Right atrium auricular region (tissue), 2 donors: ENCODE results near the gene YTHDF1. TPM values are rescaled to one million over a fixed set of nuclear protein-coding genes. Genes with fewer than 3 reads are reported as not detected.

Source experiments
- DNase-seq: peaks from one replicate; pipeline ENCODE4 v3.0.0-alpha.2; 2019; ENCODE audit warnings: low spot score
- H3K27ac ChIP-seq, 2 donors: fragments of 200-600 bp; sonication (generic); 1 replicate in 1 of 2; 2 replicates in 1 of 2; pipeline ENCODE4 v1.5.1; 2016 to 2019
- H3K27me3 ChIP-seq, 2 donors: fragments of 200-600 bp; sonication (generic); one replicate each; pipeline versions ENCODE4 v1.5.1 to v1.6.0; 2017 to 2019
- H3K36me3 ChIP-seq: fragments of 200-600 bp; sonication (generic); one replicate; pipeline ENCODE4 v1.5.1; 2016
- H3K4me1 ChIP-seq, 2 donors: fragments of 200-600 bp; sonication (generic); one replicate each; pipeline versions ENCODE4 v1.5.1 to v1.6.0; 2017 to 2019
- H3K4me3 ChIP-seq, 2 donors: fragments of 200-600 bp; sonication (generic); 1 replicate in 1 of 2; 2 replicates in 1 of 2; pipeline ENCODE4 v1.5.1; 2017 to 2019; ENCODE audit warnings: mild to moderate bottlenecking in 1 of 2, moderate library complexity in 1 of 2
- H3K9me3 ChIP-seq, 2 donors: fragments of 200-600 bp; sonication (generic); one replicate each; pipeline ENCODE4 v1.5.1; 2019
- CTCF ChIP-seq, 2 donors: fragments of 200-600 bp; sonication (generic); IDR thresholded peaks; one replicate each; pipeline ENCODE4 v1.5.1; 2019; ENCODE audit warnings: antibody characterized with exemption in 2 of 2
- total RNA-seq, 2 donors: library from RNA; depleted of rRNA; stranded (reverse); fragments of >200 nt; gene quantifications; one replicate each; pipeline ENCODE4 v1.1.0, GENCODE V29; 2016

Gene YTHDF1
- total RNA-seq, 2 donors from 2014 or later = 15.7 to 26.1 TPM

GRCh38 chr20:63189322-63189642 is 26.6 kb downstream of the YTHDF1 start:
- no peak for TF ChIP-seq CTCF (IDR thresholded peaks at IDR 0.05)
- DNase-seq = no peak
- Histone ChIP-seq H3K4me1 (no peaks in the 10 kb centered on the region), H3K27ac (no peak overlapping the region), H3K4me3 (no peak overlapping the region), H3K9me3 (no peaks in the 10 kb centered on the region), H3K27me3 (no peaks in the 10 kb centered on the region), H3K36me3 (no peaks in the 10 kb centered on the region)

- H3K27ac ChIP-seq = no peak overlapping the region
- H3K4me1 ChIP-seq = no peaks in the 10 kb centered on the region
- H3K27me3 ChIP-seq = no peaks in the 10 kb centered on the region
- no peak overlapping the region for H3K4me3 ChIP-seq
- no peak for TF ChIP-seq CTCF (IDR thresholded peaks at IDR 0.05)
- DNase-seq = no peak
- no peaks in the 10 kb centered on the region for H3K9me3 ChIP-seq
- H3K36me3 ChIP-seq = no peaks in the 10 kb centered on the region
These were observed 27.1 kb downstream of the YTHDF1 start for GRCh38 chr20:63188641-63189321.

- no peak for DNase-seq
- no peak overlapping the region for H3K4me3 ChIP-seq
- no peaks in the 10 kb centered on the region for H3K4me1 ChIP-seq
- no peaks in the 10 kb centered on the region for H3K36me3 ChIP-seq
- no peaks in the 10 kb centered on the region for H3K27me3 ChIP-seq
- no peaks in the 10 kb centered on the region for H3K9me3 ChIP-seq
- no peak for TF ChIP-seq CTCF (IDR thresholded peaks at IDR 0.05)
- no peak overlapping the region for H3K27ac ChIP-seq
These were observed 27.8 kb downstream of the YTHDF1 start for GRCh38 chr20:63188159-63188442.

GRCh38 chr20:63187338-63188158 is 28.4 kb downstream of the YTHDF1 start:
- no peak overlapping the region for H3K4me3 ChIP-seq
- H3K27ac ChIP-seq = no peak overlapping the region
- H3K9me3 ChIP-seq = no peaks in the 10 kb centered on the region
- H3K36me3 ChIP-seq = no peaks in the 10 kb centered on the region
- TF ChIP-seq CTCF (IDR thresholded peaks at IDR 0.05) = no peak
- H3K4me1 ChIP-seq = no peaks in the 10 kb centered on the region
- DNase-seq = no peak
- no peaks in the 10 kb centered on the region for H3K27me3 ChIP-seq

GRCh38 chr20:63186528-63187316 is 29.2 kb downstream of the YTHDF1 start:
- H3K36me3 ChIP-seq = no peaks in the 10 kb centered on the region
- H3K27me3 ChIP-seq = no peaks in the 10 kb centered on the region
- H3K4me3 ChIP-seq = no peak overlapping the region
- H3K27ac ChIP-seq = no peak overlapping the region
- no peaks in the 10 kb centered on the region for H3K9me3 ChIP-seq
- no peak for DNase-seq
- no peak for TF ChIP-seq CTCF (IDR thresholded peaks at IDR 0.05)
- no peaks in the 10 kb centered on the region for H3K4me1 ChIP-seq
